Measurements from ENCODE around the gene PRICKLE2. TPM values are rescaled to one million over a fixed set of nuclear protein-coding genes. Genes with fewer than 3 reads are reported as not detected.

The PRICKLE2 gene
- total and polyA plus RNA-seq, 7 donors: 0.34 to 4.9 (median 2.2) TPM

- Histone ChIP-seq H3K4me3 (no peak overlapping the region), H3K9me3 (no peaks in the 10 kb centered on the region), H3K27me3 (ENCODE audit: insufficient read depth in 3 of 3, low read length in 2 of 3) (no peaks in the 10 kb centered on the region), H3K4me1 (no peaks in the 10 kb centered on the region), H3K36me3 (ENCODE audit: insufficient read depth in 1 of 2, low read depth in 1 of 2) (no peaks in the 10 kb centered on the region), H3K27ac (no peak overlapping the region)
- no peak for TF ChIP-seq CTCF (IDR thresholded peaks at IDR 0.05)
- intact Hi-C loops (cut with DNase I): no loop called here
- DNase-seq (no peak), ATAC-seq (no peak)
- WGBS, 3 donors: 63 to 75% (median 66%) methylated on average over 4 of the region's 4 CpGs
Measured at GRCh38 chr3:64247991-64248646, 22.9 kb upstream of the PRICKLE2 start.

GRCh38 chr3:64244011-64244942 is 19.0 kb upstream of the PRICKLE2 start:
- no peak overlapping the region for H3K27ac ChIP-seq
- intact Hi-C loops (cut with DNase I): no loop called here
- 73 to 86% (median 80%) methylated on average over 9 of the region's 9 CpGs for WGBS, 3 donors

GRCh38 chr3:64242435-64242834 is 17.2 kb upstream of the PRICKLE2 start:
- H3K9me3 ChIP-seq: no peaks in the 10 kb centered on the region
- intact Hi-C loops (cut with DNase I): no loop called here
- H3K36me3 ChIP-seq (ENCODE audit: insufficient read depth in 1 of 2, low read depth in 1 of 2): no peaks in the 10 kb centered on the region
- ATAC-seq (no peak), DNase-seq (no peak)
- H3K4me1 ChIP-seq: no peaks in the 10 kb centered on the region
- H3K4me3 ChIP-seq: no peak overlapping the region
- TF ChIP-seq CTCF (IDR thresholded peaks at IDR 0.05): no peak
- 64 to 71% (median 70%) methylated on average over 2 of the region's 2 CpGs for WGBS, 3 donors
- no peak overlapping the region for H3K27ac ChIP-seq
- no peaks in the 10 kb centered on the region for H3K27me3 ChIP-seq (ENCODE audit: insufficient read depth in 3 of 3, low read length in 2 of 3)

More at GRCh38 chr3:64244011-64244942, 19.0 kb upstream of the PRICKLE2 start:
- H3K4me1 ChIP-seq: no peaks in the 10 kb centered on the region
- H3K4me3 ChIP-seq: no peak overlapping the region
- H3K27me3 ChIP-seq (ENCODE audit: insufficient read depth in 3 of 3, low read length in 2 of 3): no peaks in the 10 kb centered on the region
- H3K9me3 ChIP-seq: no peaks in the 10 kb centered on the region
- ATAC-seq: no peak
- no peaks in the 10 kb centered on the region for H3K36me3 ChIP-seq (ENCODE audit: insufficient read depth in 1 of 2, low read depth in 1 of 2)
- TF ChIP-seq CTCF (IDR thresholded peaks at IDR 0.05): no peak
- DNase-seq: no peak

- Histone ChIP-seq H3K9me3 (peaks cover 5% of the 10 kb centered on the region), H3K27me3 (ENCODE audit: insufficient read depth in 3 of 3, low read length in 2 of 3) (no peaks in the 10 kb centered on the region), H3K4me3 (no peak overlapping the region), H3K36me3 (ENCODE audit: insufficient read depth in 1 of 2, low read depth in 1 of 2) (no peaks in the 10 kb centered on the region), H3K27ac (no peak overlapping the region), H3K4me1 (no peaks in the 10 kb centered on the region)
- intact Hi-C loops (cut with DNase I): no loop called here
- no peak for ATAC-seq
- 71 to 83% (median 75%) methylated on average over 2 of the region's 2 CpGs for WGBS, 3 donors
- no peak for TF ChIP-seq CTCF (IDR thresholded peaks at IDR 0.05)
- no peak for DNase-seq
Measured at GRCh38 chr3:64240959-64241358, 15.7 kb upstream of the PRICKLE2 start.
